Activated T-cell treated with anti-CD3 and anti-CD28 coated beads for 48 hours (primary cell): ENCODE data around the gene NR1H4.
"Not testable (repeated sequence)": the region's sequence is repeated elsewhere in the genome, so short reads cannot be mapped to it uniquely, and the experiment has no call there.

Source experiments
- DNase-seq: peaks from one replicate; pipeline ENCODE4 v3.0.0-alpha.2; 2020; ENCODE audit warnings: low read depth

Gene NR1H4

DNA sequence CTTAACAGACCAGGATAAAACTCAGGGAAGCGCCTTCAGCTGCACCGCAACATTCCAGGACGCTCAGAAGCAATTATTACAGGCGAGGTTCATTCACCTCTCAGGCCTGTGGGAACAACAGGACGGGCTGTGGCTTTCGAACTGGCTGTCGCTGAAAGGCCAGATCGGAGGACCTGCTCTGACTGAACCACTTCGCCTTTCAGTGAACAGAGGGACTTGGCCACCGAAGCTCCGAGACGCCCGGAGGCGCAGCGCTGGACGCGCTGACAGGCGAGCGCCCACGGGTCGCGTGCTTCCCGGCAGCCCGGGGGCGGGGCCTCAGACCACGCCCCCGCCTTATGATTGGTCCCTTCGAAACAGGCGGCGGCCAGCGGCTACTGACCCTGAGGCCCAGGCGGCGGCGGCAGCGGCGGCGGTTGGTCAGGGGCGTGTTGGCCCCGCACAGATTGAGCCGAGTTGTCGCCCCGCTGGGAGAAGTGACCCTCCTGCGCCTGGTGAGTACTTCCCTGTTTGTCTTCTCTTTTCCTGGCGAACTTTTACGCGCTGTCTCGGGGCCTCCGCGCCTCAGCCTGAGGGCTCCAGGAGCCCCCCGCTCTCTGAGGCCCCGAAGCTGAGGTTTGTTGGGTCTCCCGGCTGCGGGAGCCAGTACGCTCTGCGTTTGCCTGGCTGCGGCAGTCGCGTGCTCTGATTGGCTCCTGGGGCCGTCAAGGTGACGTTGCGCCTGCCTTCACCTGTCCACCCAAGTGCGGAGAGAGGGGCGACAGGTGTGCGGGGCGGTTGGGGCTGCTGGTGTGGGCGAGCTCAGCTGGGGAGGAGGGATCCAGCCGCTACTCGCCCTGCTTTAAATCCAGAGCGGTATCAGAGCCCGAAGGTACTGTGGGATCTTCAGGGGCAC, 99.9 kb downstream of the NR1H4 start, which contains the start of gene GAS2L3:
TSS of gene GAS2L3 (plus strand) at position 393 of the 895 bp plus-strand sequence. CDS start 21,221 bp downstream, outside the sequence.
- peak; percentile 59 for DNase-seq

DNA sequence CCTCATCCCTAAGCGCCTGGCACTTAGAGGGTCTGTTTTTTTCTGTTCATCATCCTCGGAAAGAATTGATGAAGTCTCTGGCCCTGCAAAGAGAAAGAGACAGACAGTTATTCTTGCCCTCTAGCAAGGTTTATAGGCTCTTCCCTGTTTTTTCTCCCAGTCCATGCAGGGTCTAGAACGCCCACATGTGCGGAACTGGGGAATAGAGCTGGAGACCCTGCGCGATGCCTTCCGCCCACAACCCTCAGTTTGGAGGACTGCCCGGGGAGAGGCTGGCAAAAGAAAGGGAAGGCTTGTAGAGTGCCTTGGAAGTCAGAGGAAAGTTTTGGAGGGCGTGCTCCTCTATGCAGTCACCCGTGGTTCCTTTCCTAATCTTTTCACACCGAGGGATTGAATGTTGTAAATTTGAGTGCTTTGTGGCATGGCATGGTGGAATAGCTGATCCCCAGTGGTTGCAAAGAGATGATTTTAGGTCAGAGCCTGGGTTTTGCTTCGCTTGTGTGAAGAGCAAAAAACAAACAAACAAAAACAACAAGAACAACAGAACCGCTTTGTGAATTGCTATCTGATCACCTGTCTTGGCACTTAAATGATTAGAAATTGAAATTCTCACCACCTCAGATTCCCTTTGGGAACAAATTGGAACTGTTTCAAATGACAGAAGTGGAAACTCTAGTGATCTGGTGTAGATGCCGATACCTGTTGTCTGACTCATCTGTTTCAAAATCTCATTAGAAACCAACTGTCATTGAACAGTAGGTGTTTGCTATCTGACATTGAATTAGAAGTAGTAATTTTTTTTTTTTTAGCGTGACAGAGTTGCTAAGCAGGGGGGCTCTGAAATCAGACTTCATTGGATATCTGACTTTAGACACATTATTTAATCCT, 100.8 kb downstream of the NR1H4 start:
- no peak for DNase-seq

DNA sequence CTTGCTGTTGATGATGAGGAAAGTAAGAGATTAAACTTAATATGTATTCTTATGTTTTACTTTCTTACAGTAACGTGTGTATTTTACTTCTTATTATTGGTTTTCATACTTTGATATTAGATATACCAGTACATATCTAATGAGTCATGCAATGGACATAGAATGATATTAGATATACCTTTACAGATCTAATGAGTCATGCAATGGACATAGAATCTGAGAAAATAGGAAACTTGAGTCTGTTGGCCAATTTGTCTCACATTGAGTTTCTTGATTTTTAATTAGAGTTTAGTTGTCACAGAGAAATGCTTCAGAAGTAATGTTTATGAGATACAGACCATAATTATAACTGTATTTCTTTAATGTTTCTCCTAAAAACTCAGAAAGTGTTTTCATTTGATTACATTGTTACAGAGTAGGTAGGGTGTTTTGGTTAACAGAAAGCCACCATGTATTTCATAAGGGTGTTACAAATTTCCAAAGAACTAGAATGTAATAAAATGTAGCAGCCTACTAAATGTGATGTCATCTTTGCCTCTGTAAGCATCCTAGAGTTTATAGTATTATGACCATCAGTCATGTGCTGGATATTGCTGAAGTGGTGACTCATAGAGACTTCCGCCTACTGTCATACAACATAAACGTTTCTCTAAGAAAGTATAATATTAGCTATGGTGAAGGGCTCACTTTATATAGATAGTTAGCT, 102.8 kb downstream of the NR1H4 start:
- no peak for DNase-seq

DNA sequence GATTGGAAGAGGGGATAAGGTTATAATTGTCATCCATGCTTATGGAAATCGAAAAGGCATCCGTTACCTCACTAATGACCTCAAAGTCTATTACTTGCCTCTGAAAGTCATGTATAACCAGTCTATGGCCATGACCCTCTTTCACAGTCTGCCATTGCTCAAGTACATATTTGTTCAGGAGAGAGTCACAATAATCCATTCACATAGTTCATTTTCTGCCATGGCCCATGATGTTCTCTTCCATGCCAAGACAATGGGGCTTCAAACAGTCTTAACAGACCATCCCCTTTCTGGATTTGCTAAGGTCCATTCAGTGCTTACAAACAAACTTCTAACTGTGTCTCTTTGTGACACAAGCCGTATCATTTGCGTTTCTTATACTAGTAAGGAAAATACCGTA, 105.3 kb downstream of the NR1H4 start:
- DNase-seq: no peak

DNA sequence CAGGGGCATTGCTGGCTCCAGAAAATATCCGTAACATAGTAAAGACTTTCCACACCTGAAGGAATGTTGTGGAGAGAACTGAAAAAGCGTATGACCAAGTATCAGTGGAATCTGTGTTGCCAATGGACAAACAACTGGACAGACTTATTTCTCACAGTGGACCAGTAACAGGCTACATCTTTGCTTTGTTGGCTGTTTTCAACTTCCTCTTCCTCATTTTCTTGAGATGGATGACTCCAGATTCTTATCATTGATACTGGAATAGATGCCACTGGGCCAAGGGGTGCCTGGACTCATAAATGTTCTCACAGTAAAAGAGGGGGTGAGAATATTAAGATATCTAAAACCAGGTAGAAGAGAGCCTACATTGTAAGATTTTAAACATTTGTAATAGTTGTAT, 106.2 kb downstream of the NR1H4 start:
- no peak for DNase-seq

DNA sequence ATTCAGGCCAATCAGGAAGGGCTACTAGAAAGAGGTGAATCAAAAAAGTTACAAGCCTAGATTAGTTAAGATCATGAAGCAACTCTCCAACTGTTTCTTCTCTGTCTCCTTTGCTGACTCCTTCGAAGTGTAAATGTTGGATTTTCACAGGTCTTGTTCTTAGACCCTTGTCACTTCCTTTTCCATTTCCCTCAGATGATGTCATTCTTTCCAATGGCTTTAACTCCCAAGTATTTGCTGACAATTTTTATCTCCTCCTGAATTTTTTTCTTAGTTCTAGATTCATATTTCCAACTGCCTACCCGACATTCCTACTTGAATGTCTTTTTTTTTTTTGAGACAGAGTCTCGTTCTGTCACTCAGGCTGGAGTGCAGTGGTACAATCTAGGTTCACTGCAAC, 110.6 kb downstream of the NR1H4 start:
- no peak for DNase-seq

DNA sequence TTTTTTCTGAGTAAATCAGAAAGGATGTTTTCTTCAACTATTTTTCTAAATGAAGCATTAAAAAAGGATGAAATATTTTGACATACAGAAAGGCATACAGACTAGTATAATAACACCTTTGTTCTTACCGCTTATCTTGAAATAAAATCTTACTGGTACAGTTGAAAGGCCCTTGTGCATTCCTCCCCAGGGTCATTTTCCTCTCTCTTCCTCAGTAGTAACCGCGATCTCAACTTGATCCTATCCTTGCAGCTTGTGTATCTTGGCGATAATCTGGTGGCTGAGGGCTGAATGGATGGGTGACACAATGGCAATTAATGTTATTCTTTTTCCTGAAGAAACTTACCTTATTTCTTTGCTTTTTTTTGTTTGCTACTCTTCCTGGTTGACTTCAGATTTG, 118.3 kb downstream of the NR1H4 start:
- DNase-seq: no peak

DNA sequence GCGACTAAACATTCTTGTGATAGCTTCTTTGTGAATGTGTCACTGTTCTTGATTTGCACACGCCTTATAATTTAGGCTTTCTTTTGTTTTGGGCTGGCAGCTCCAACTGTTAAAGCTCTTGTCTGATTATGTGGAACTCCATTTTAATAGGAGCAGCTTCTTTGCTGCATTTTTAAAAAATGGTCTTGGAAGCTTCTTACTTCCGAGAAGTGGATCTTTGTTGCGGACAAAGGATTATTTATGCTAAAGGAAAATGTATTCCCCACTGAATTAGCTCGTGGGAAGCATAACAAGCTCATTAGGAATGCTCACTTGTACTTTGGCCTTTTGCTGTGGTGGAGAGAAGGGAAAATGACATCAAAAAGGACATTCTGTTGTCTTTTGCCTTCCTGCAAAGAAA, 119.8 kb downstream of the NR1H4 start:
- no peak for DNase-seq

DNA sequence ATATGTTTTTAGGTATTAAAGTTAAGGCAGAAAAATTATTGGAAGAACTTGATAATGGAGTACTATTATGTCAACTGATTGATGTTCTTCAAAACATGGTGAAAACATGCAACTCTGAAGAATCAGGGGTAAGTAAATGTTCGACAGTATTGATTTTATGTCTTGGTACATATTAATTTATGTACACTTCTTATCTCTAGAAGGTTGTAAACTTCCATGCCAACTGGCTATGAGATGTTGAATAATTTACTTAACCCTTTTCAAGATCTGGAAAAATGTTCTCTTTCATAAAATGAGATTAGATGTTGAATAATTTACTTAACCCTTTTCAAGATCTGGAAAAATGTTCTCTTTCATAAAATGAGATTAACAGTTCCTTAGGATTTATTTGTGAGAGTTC, 128.0 kb downstream of the NR1H4 start:
- DNase-seq: no peak

DNA sequence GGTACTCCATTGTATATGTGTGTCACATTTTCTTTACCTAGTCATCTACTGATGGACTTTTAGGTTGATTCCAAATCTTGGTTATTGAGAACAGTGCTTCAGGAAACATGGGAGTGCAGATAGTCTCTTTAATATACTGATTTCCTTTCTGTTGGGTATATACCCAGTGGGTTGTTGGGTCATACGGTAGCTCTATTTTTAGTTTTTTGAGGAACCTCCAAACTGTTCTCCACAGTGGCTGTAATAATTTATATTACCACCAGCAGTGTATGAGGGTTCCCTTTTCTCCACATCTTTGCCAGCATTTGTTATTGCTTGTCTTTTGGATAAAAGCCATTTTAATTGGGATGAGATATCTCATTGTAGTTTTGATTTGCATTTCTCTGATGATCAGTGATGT, 129.3 kb downstream of the NR1H4 start:
- not testable (repeated sequence) for DNase-seq

DNA sequence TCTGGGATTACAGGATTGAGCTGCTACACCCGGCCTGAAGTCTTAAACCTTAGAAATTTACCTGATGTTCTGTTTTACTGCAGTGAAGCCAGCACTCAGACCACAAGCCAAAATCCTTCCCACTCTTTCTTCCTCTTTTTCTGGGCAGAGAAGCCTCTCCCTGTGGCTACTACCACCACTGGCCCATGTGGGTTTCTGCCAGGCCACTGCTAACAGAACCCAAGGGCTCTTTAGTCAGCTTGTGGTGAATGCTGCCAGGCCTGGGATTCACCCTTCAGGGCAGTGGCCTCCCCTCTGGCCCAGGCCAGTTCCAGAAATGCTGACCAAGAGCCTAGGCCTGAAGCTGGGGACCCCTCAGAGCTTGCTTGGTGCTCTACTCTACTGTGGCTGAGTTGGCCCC, 135.1 kb downstream of the NR1H4 start:
- DNase-seq: no peak

DNA sequence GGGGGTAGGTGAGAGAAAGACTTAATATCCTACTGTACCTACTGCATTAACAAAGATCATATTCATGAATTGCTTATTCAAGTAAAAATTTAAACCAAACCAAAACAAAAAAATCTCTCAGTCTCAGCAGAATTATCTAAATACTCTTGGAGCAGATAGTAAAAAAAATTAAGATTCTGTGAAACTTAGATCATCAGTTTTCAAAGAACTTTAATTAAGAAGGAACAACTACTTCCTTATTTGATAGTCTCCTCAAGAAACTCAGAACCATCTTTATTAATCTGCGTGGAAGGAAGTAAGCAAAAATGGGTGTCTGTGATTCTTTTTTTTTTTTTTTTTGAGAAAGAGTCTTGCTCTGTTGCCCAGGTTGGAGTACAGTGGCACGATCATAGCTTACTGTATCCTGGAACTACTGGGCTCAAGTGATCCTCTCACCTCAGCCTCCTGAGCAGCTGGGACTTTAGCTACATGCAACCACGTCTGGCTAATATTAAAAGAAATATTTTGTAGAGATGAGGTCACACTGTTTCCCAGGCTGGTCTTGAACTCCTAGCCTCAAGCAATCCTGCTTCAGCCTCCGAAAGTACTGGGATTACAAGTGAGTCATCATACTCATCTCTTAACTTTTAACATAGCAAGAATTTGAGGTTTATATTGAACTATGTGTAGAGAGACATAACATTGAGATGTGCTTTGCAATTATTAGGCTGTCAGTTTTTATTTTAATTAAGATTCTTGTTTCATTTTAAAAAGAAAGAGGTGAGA, 137.2 kb downstream of the NR1H4 start:
- DNase-seq: no peak

DNA sequence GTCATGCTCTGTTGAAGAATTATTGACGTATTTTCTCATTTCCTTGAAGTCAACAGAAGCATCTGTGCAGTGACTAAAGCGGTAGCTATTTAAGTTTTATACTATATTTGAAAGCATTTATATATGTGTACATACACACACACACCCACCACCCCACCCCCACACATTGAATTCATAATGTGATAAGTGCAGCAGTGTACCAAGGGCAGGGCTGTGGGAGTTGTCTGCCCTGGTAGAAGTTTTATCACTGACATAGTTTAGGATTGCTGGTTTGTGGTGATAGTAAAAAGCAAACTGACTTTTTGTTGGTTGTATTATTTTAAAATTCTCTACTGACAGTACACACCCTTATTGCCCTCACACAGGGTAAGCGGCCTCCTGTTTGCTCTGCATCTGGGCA, 138.9 kb downstream of the NR1H4 start:
- DNase-seq: no peak
